Esophagus squamous epithelium (tissue), 5 donors: Measurements from ENCODE around the gene PRPF38A. TPM values are rescaled to one million over a fixed set of nuclear protein-coding genes. Genes with fewer than 3 reads are reported as not detected.

Experiments
- DNase-seq: peaks from one replicate; lab custom pipeline; 2025; lab: John Stamatoyannopoulos, UW
- H3K27ac ChIP-seq, 4 donors: fragments of 200-600 bp; sonication (generic); one replicate each; pipeline ENCODE4 v1.5.1; 2016 to 2019; ENCODE audit warnings: mild to moderate bottlenecking in 1 of 4
- H3K27me3 ChIP-seq, 4 donors: fragments of 200-600 bp; sonication (generic); 1 replicate in 3 of 4; 2 replicates in 1 of 4; pipeline versions ENCODE4 v1.5.1 to v1.6.0; 2017 to 2021; ENCODE audit warnings: antibody characterized with exemption in 1 of 4
- H3K36me3 ChIP-seq, 3 donors: fragments of 200-600 bp; sonication (generic); one replicate each; pipeline ENCODE4 v1.5.1; 2016 to 2019
- H3K4me1 ChIP-seq, 3 donors: fragments of 200-600 bp; sonication (generic); one replicate each; pipeline ENCODE4 v1.5.1; 2017 to 2019
- H3K4me3 ChIP-seq, 4 donors: fragments of 200-600 bp; sonication (generic); 1 replicate in 3 of 4; 2 replicates in 1 of 4; pipeline ENCODE4 v1.5.1; 2016 to 2019; ENCODE audit warnings: mild to moderate bottlenecking in 2 of 4, moderate library complexity in 1 of 4
- H3K9me3 ChIP-seq, 3 donors: fragments of 200-600 bp; sonication (generic); one replicate each; pipeline ENCODE4 v1.5.1; 2016 to 2019
- CTCF ChIP-seq, 6 experiments: fragments of 450-650 bp in 4 of 6; fragments of 200-600 bp in 2 of 6; sonication (generic) in 2 of 6; IDR thresholded peaks; one replicate each; pipeline ENCODE4 v1.5.1; 2016 to 2019; ENCODE audit warnings: antibody characterized with exemption in 6 of 6, mild to moderate bottlenecking in 4 of 6, moderate library complexity in 4 of 6
- POLR2A ChIP-seq, 4 donors: fragments of 450-650 bp; IDR thresholded peaks; one replicate each; pipeline ENCODE4 v1.6.1; 2017; ENCODE audit warnings: antibody characterized with exemption in 4 of 4, mild to moderate bottlenecking in 4 of 4, moderate library complexity in 3 of 4
- WGBS, 2 donors: methylation state at CpG; one replicate each; pipeline ENCODE4 v1.1.5; 2018; 5-methylcytosine and 5-hydroxymethylcytosine counted together
- intact Hi-C: fragments of 100-400 bp; cut with DNase I; formaldehyde crosslinking; loops from one replicate; pipeline ENCODE4 v1.15.0; 2022
- total RNA-seq, 4 donors: library from RNA; depleted of rRNA; stranded (reverse); fragments of >200 nt; gene quantifications; one replicate each; pipeline ENCODE4 v1.1.0, GENCODE V29; 2016
- donor health status: DM: yes; HTN: yes; CAD: no.

PRPF38A gene
- total RNA-seq, 4 donors from 2014 or later, result 9.6 to 18.1 (median 14.6) TPM

GRCh38 chr1:52358851-52359497, 45.4 kb upstream of the PRPF38A start:
- intact Hi-C loops, result no loop called here
- Histone ChIP-seq H3K27me3 (no peaks in the 10 kb centered on the region), H3K4me3 (no peak overlapping the region), H3K4me1 (peaks cover 0 to 6% (median 0%) of the 10 kb centered on the region in 3 donors), H3K36me3 (peaks cover 79 to 100% (median 89%) of the 10 kb centered on the region in 3 donors), H3K27ac (no peak overlapping the region), H3K9me3 (no peaks in the 10 kb centered on the region)
- 96 to 97% methylated on average over 9 to 11 of the region's 18 CpGs for WGBS, 2 donors
- TF ChIP-seq CTCF (IDR thresholded peaks at IDR 0.05) (no peak), POLR2A (IDR thresholded peaks at IDR 0.05) (no peak)
- no peak for DNase-seq

GRCh38 chr1:52359676-52360594, 44.5 kb upstream of the PRPF38A start:
- peaks cover 7 to 15% (median 9%) of the 10 kb centered on the region in 3 donors for H3K4me1 ChIP-seq
- TF ChIP-seq CTCF (IDR thresholded peaks at IDR 0.05) (no peak), POLR2A (IDR thresholded peaks at IDR 0.05) (no peak)
- H3K4me3 ChIP-seq, result no peak overlapping the region
- intact Hi-C loops, result no loop called here
- no peak overlapping the region for H3K27ac ChIP-seq
- no peak for DNase-seq
- H3K36me3 ChIP-seq, result peaks cover 70 to 94% (median 80%) of the 10 kb centered on the region in 3 donors
- no peaks in the 10 kb centered on the region for H3K27me3 ChIP-seq
- 81 to 96% methylated on average over 6 to 10 of the region's 24 CpGs for WGBS, 2 donors
- H3K9me3 ChIP-seq, result no peaks in the 10 kb centered on the region

GRCh38 chr1:52360595-52360968, 43.8 kb upstream of the PRPF38A start:
- peaks cover 64 to 88% (median 73%) of the 10 kb centered on the region in 3 donors for H3K36me3 ChIP-seq
- H3K4me1 ChIP-seq, result peaks cover 10 to 19% (median 13%) of the 10 kb centered on the region in 3 donors
- no peaks in the 10 kb centered on the region for H3K27me3 ChIP-seq
- TF ChIP-seq CTCF (IDR thresholded peaks at IDR 0.05) (no peak), POLR2A (IDR thresholded peaks at IDR 0.05) (no peak)
- H3K9me3 ChIP-seq, result no peaks in the 10 kb centered on the region
- H3K4me3 ChIP-seq, result no peak overlapping the region
- no peak for DNase-seq
- intact Hi-C loops, result no loop called here
- WGBS, 2 donors, result 87 to 90% methylated on average over 3 to 5 of the region's 7 CpGs
- H3K27ac ChIP-seq, result no peak overlapping the region

- Histone ChIP-seq H3K4me1 (peaks cover 21 to 48% (median 25%) of the 10 kb centered on the region in 3 donors), H3K36me3 (peaks cover 29 to 50% (median 36%) of the 10 kb centered on the region in 3 donors), H3K27ac (peak overlapping the region in 3 of 4 donors; percentile 97 to 100 (median 97)), H3K9me3 (no peaks in the 10 kb centered on the region), H3K27me3 (no peaks in the 10 kb centered on the region), H3K4me3 (peak overlapping the region in 1 of 4 donors; percentile 81)
- TF ChIP-seq POLR2A (IDR thresholded peaks at IDR 0.05), result no peak
- TF ChIP-seq CTCF (IDR thresholded peaks at IDR 0.05), result peak in 1 of 6 experiments; percentile 4
- WGBS, 2 donors, result 58% methylated on average over 2 of the region's 5 CpGs; no CpG with 5 or more reads in 1 of the 2 donors
- intact Hi-C loops, result no loop called here
- no peak for DNase-seq
Observed at GRCh38 chr1:52364235-52364839, 40.1 kb upstream of the PRPF38A start.
